HEK293 (cell line): ENCODE data around the gene WNK3.

Experiments used
- HOXD13 ChIP-seq: sonication (generic); formaldehyde crosslinking; IDR thresholded peaks from 2 replicates; pipeline ENCODE4 v1.8.0; 2022; ENCODE audit warnings: missing genetic modification reagents, borderline replicate concordance
- YY2 ChIP-seq: fragments of 450-650 bp; formaldehyde crosslinking; IDR thresholded peaks from 2 replicates; pipeline ENCODE4 v1.5.1; 2016; ENCODE audit warnings: missing biosample characterization, missing genetic modification characterization
- ZNF335 ChIP-seq: fragments of 450-650 bp; formaldehyde crosslinking; conservative IDR thresholded peaks from 2 replicates; pipeline ENCODE4 v1.5.1; 2016; ENCODE audit warnings: missing biosample characterization, missing genetic modification characterization
- ZNF350 ChIP-seq: fragments of 450-650 bp; formaldehyde crosslinking; IDR thresholded peaks from 2 replicates; pipeline ENCODE4 v1.5.0; 2017; ENCODE audit warnings: missing biosample characterization, mild to moderate bottlenecking, missing genetic modification characterization
- ZNF768 ChIP-seq: fragments of 450-650 bp; formaldehyde crosslinking; IDR thresholded peaks from 2 replicates; pipeline ENCODE4 v1.5.1; 2018; ENCODE audit warnings: missing biosample characterization, mild to moderate bottlenecking, missing genetic modification characterization
- ZNF785 ChIP-seq: fragments of 450-650 bp; formaldehyde crosslinking; IDR thresholded peaks from 2 replicates; pipeline ENCODE4 v1.5.1; 2016; ENCODE audit warnings: missing biosample characterization, missing genetic modification characterization
- ZNF830 ChIP-seq: fragments of 450-650 bp; IDR thresholded peaks from 2 replicates; pipeline ENCODE4 v1.5.0; 2018; ENCODE audit warnings: missing biosample characterization, missing genetic modification characterization, low read depth, mild to moderate bottlenecking, moderate library complexity
- TF ChIP-seq, protein P1 (sequence below): fragments of 450-650 bp; formaldehyde crosslinking; IDR thresholded peaks from 2 replicates; pipeline ENCODE4 v1.5.1; 2016; ENCODE audit warnings: missing biosample characterization, missing genetic modification characterization
- TF ChIP-seq, protein P2 (sequence below): fragments of 450-650 bp; formaldehyde crosslinking; IDR thresholded peaks from 2 replicates; pipeline ENCODE4 v1.5.1; 2016; ENCODE audit warnings: missing biosample characterization, missing genetic modification characterization
- TF ChIP-seq, protein P3 (sequence below): fragments of 450-650 bp; formaldehyde crosslinking; IDR thresholded peaks from 2 replicates; pipeline ENCODE4 v1.5.1; 2016; ENCODE audit warnings: missing biosample characterization, missing genetic modification characterization
- TF ChIP-seq, protein P4 (sequence below): fragments of 450-650 bp; formaldehyde crosslinking; optimal IDR thresholded peaks from 2 replicates; pipeline ENCODE3; 2016; ENCODE audit warnings: missing biosample characterization, mild to moderate bottlenecking, missing genetic modification characterization
- TF ChIP-seq, protein P5 (sequence below): fragments of 450-650 bp; formaldehyde crosslinking; IDR thresholded peaks from 2 replicates; pipeline ENCODE4 v1.5.1; 2016; ENCODE audit warnings: missing biosample characterization, missing genetic modification characterization

DNA sequence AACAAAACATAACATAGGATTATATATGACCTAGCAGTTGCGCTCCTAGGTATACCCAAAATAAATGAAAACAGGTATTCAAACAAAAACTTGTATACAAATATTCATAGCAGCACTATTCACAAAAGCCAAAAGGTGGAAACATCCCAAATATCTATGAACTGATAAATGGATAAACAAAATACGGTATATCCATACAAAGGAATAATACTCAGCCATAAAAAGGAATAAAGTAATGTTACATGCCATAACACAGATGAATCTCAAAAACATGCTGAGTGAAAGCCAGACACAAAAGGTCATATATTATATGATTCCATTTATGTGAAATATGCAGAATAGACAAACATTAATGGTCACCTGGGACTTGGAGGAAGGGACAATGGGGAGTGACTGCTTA lies 5.2 kb downstream of the WNK3 start:
- TF ChIP-seq ZNF768 (no peak), ZNF785 (tag by site-specific recombination) (no peak), ZNF335 (tag by site-specific recombination) (no peak), ZNF830 (no peak), ZNF350 (no peak), HOXD13 (CRISPR knock-in tag) (no peak), YY2 (tag by site-specific recombination) (no peak)
- TF ChIP-seq, protein P1, sequence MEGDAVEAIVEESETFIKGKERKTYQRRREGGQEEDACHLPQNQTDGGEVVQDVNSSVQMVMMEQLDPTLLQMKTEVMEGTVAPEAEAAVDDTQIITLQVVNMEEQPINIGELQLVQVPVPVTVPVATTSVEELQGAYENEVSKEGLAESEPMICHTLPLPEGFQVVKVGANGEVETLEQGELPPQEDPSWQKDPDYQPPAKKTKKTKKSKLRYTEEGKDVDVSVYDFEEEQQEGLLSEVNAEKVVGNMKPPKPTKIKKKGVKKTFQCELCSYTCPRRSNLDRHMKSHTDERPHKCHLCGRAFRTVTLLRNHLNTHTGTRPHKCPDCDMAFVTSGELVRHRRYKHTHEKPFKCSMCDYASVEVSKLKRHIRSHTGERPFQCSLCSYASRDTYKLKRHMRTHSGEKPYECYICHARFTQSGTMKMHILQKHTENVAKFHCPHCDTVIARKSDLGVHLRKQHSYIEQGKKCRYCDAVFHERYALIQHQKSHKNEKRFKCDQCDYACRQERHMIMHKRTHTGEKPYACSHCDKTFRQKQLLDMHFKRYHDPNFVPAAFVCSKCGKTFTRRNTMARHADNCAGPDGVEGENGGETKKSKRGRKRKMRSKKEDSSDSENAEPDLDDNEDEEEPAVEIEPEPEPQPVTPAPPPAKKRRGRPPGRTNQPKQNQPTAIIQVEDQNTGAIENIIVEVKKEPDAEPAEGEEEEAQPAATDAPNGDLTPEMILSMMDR (tag by site-specific recombination): no peak
- TF ChIP-seq, protein P2, sequence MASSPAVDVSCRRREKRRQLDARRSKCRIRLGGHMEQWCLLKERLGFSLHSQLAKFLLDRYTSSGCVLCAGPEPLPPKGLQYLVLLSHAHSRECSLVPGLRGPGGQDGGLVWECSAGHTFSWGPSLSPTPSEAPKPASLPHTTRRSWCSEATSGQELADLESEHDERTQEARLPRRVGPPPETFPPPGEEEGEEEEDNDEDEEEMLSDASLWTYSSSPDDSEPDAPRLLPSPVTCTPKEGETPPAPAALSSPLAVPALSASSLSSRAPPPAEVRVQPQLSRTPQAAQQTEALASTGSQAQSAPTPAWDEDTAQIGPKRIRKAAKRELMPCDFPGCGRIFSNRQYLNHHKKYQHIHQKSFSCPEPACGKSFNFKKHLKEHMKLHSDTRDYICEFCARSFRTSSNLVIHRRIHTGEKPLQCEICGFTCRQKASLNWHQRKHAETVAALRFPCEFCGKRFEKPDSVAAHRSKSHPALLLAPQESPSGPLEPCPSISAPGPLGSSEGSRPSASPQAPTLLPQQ (tag by site-specific recombination): no peak
- TF ChIP-seq, protein P3, sequence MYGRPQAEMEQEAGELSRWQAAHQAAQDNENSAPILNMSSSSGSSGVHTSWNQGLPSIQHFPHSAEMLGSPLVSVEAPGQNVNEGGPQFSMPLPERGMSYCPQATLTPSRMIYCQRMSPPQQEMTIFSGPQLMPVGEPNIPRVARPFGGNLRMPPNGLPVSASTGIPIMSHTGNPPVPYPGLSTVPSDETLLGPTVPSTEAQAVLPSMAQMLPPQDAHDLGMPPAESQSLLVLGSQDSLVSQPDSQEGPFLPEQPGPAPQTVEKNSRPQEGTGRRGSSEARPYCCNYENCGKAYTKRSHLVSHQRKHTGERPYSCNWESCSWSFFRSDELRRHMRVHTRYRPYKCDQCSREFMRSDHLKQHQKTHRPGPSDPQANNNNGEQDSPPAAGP: no peak
- TF ChIP-seq, protein P4, sequence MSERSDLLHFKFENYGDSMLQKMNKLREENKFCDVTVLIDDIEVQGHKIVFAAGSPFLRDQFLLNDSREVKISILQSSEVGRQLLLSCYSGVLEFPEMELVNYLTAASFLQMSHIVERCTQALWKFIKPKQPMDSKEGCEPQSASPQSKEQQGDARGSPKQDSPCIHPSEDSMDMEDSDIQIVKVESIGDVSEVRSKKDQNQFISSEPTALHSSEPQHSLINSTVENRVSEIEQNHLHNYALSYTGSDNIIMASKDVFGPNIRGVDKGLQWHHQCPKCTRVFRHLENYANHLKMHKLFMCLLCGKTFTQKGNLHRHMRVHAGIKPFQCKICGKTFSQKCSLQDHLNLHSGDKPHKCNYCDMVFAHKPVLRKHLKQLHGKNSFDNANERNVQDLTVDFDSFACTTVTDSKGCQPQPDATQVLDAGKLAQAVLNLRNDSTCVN (tag by site-specific recombination): no peak
- TF ChIP-seq, protein P5, sequence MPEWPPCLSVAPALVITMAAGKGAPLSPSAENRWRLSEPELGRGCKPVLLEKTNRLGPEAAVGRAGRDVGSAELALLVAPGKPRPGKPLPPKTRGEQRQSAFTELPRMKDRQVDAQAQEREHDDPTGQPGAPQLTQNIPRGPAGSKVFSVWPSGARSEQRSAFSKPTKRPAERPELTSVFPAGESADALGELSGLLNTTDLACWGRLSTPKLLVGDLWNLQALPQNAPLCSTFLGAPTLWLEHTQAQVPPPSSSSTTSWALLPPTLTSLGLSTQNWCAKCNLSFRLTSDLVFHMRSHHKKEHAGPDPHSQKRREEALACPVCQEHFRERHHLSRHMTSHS (tag by site-specific recombination): no peak
